HepG2 (cell line): ENCODE results near the gene BBS1. TPM values are rescaled to one million over a fixed set of nuclear protein-coding genes. Genes with fewer than 3 reads are reported as not detected.

Source experiments
- ATAC-seq: fragments of 200-7000 bp; cut with Tn5 transposase; 3 replicates; pipeline ENCODE4 v1.9.1; 2020; ENCODE audit warnings: mild to moderate bottlenecking, moderate library complexity
- Bru-seq: library from RNA; stranded (reverse); fragments of 400-500 nt; gene quantifications from one replicate; lab custom pipeline; 2021; lab: Mats Ljungman, UMichigan
- BruChase-seq, 2 experiments: library from RNA; stranded (reverse); fragments of 400-500 nt; gene quantifications; one replicate each; lab custom pipeline; 2021; lab: Mats Ljungman, UMichigan
- BruUV-seq: library from RNA; stranded (reverse); fragments of 400-500 nt; replicated peaks from 2 replicates; lab custom pipeline; 2021; lab: Mats Ljungman, UMichigan
- CTCF ChIA-PET: fragments of 300-600 bp; formaldehyde crosslinking; extraction: SDS; loops from one replicate; lab custom pipeline; 2021; ENCODE audit warnings: low total read pairs, inconsistent platforms, low intra/inter-chr PET ratio; lab: Yijun Ruan, JAX
- POLR2A ChIA-PET: fragments of 350-600 bp; sonication (Branson Sonifier 250); formaldehyde crosslinking; loops from one replicate; lab custom pipeline; 2020; ENCODE audit warnings: antibody characterized with exemption, inconsistent platforms; lab: Yijun Ruan, JAX
- DNase-seq: peaks from one replicate; pipeline ENCODE4 v3.0.0-alpha.2; 2015; ENCODE audit warnings: low spot score
- FAIRE-seq: peaks from 3 replicates; lab custom pipeline; 2011; peaks lifted over from hg19 to GRCh38; lab: Jason Lieb, UNC
- H2AFZ ChIP-seq: one replicate; pipeline ENCODE4 v1.6.1; 2011; ENCODE audit warnings: low read length, inconsistent platforms
- H3K27ac ChIP-seq: fragments of 300-600 bp; 3 replicates; pipeline ENCODE4 v1.8.0; 2011; ENCODE audit warnings: mixed run types, mild to moderate bottlenecking, mixed read lengths, low read length, inconsistent platforms; ENCODE audit not compliant: insufficient read depth; ENCODE audit errors: extremely low read length
- H3K27me3 ChIP-seq, 2 experiments: fragments of 200-600 bp in 1 of 2; 2 replicates in 1 of 2; 3 replicates in 1 of 2; pipeline versions ENCODE4 v1.6.0 to v1.8.0; 2011; ENCODE audit warnings: low read length in 2 of 2, mild to moderate bottlenecking in 2 of 2, moderate library complexity in 2 of 2, inconsistent platforms in 1 of 2; ENCODE audit not compliant: insufficient read depth in 2 of 2, control insufficient read depth in 1 of 2
- H3K36me3 ChIP-seq, 2 experiments: fragments of 200-600 bp in 1 of 2; replicated peaks in 1 of 2; 2 replicates in 1 of 2; 3 replicates in 1 of 2; pipeline versions ENCODE4 v1.5.1 to v1.8.0; 2011; ENCODE audit warnings: low read length in 2 of 2, inconsistent platforms in 1 of 2; ENCODE audit not compliant: insufficient read depth in 2 of 2, control insufficient read depth in 1 of 2
- H3K4me1 ChIP-seq: 2 replicates; pipeline ENCODE4 v1.5.1; 2012; ENCODE audit warnings: low read length, inconsistent platforms; ENCODE audit not compliant: insufficient read depth
- H3K4me2 ChIP-seq: 2 replicates; pipeline ENCODE4 v1.6.0; 2011; ENCODE audit warnings: low read depth, low read length, inconsistent platforms
- H3K4me3 ChIP-seq, 3 experiments: fragments of 200-600 bp in 1 of 3; sonication (generic), shearing (Covaris generic) in 1 of 3; replicated peaks in 1 of 3; 2 replicates each; pipeline ENCODE4 v1.5.1; 2011 to 2016; ENCODE audit warnings: low read length in 3 of 3, inconsistent platforms in 2 of 3, low read depth in 2 of 3, mild to moderate bottlenecking in 2 of 3, control low read depth in 1 of 3, mixed read lengths in 1 of 3; ENCODE audit not compliant: insufficient read depth in 1 of 3
- H3K79me2 ChIP-seq: one replicate; pipeline ENCODE4 v1.6.1; 2011; ENCODE audit warnings: low read length, inconsistent platforms; ENCODE audit not compliant: insufficient read depth
- H3K9ac ChIP-seq: 2 replicates; pipeline ENCODE4 v1.6.0; 2011; ENCODE audit warnings: mild to moderate bottlenecking, low read depth, low read length, inconsistent platforms; ENCODE audit not compliant: insufficient read depth
- H3K9me3 ChIP-seq: 2 replicates; pipeline ENCODE4 v1.5.1; 2012; ENCODE audit warnings: mild to moderate bottlenecking, low read length
- H4K20me1 ChIP-seq: 2 replicates; pipeline ENCODE4 v1.6.0; 2011; ENCODE audit warnings: inconsistent platforms, mild to moderate bottlenecking, low read length, moderate library complexity; ENCODE audit not compliant: insufficient read depth
- BHLHE40 ChIP-seq: IDR thresholded peaks from 2 replicates; pipeline ENCODE4 v1.6.1; 2011; ENCODE audit warnings: low read length, improper control_type of control experiment
- ESRRA ChIP-seq: sonication (generic); formaldehyde crosslinking; IDR thresholded peaks from 2 replicates; pipeline ENCODE4 v1.5.1; 2020; ENCODE audit warnings: mild to moderate bottlenecking, low read depth, missing genetic modification reagents
- FOXK1 ChIP-seq: sonication (generic); formaldehyde crosslinking; IDR thresholded peaks from 2 replicates; pipeline ENCODE4 v1.4.0; 2020; ENCODE audit warnings: low read depth, missing genetic modification reagents, borderline replicate concordance
- KDM5A ChIP-seq: fragments of 200-600 bp; sonication (generic); IDR thresholded peaks from 2 replicates; pipeline ENCODE4 v1.7.0; 2018; ENCODE audit warnings: antibody characterized with exemption, mild to moderate bottlenecking, low read length, borderline replicate concordance
- KLF15 ChIP-seq: sonication (generic); formaldehyde crosslinking; IDR thresholded peaks from 2 replicates; pipeline ENCODE4 v1.8.1; 2023; ENCODE audit warnings: borderline replicate concordance, mild to moderate bottlenecking, inconsistent platforms, missing genetic modification reagents, mixed read lengths
- RBM22 ChIP-seq: fragments of 200-400 bp; formaldehyde crosslinking; optimal IDR thresholded peaks from 2 replicates; pipeline ENCODE3; 2017; ENCODE audit warnings: mild to moderate bottlenecking, low read length, moderate library complexity
- SATB2 ChIP-seq: sonication (generic); formaldehyde crosslinking; IDR thresholded peaks from 2 replicates; pipeline ENCODE4 v1.5.0; 2020; ENCODE audit warnings: missing genetic modification reagents
- SRF ChIP-seq: IDR thresholded peaks from 2 replicates; pipeline ENCODE4 v1.6.1; 2011; ENCODE audit warnings: mild to moderate bottlenecking, low read depth, low read length, moderate library complexity
- TEAD3 ChIP-seq: optimal IDR thresholded peaks from 2 replicates; pipeline ENCODE3; 2016; ENCODE audit warnings: borderline replicate concordance
- ZFX ChIP-seq: sonication (generic); formaldehyde crosslinking; IDR thresholded peaks from 2 replicates; pipeline ENCODE4 v1.4.0; 2020; ENCODE audit warnings: mild to moderate bottlenecking, low read depth, missing genetic modification reagents, moderate library complexity
- ZMYM4 ChIP-seq: sonication (generic); formaldehyde crosslinking; IDR thresholded peaks from 2 replicates; pipeline ENCODE4 v1.8.1; 2023; ENCODE audit warnings: mild to moderate bottlenecking, missing genetic modification reagents
- ZNF350 ChIP-seq: sonication (generic); formaldehyde crosslinking; IDR thresholded peaks from 2 replicates; pipeline ENCODE4 v1.4.0; 2020; ENCODE audit warnings: mild to moderate bottlenecking, low read depth, missing genetic modification reagents, borderline replicate concordance
- ZNF724P ChIP-seq: sonication (generic); formaldehyde crosslinking; IDR thresholded peaks from 2 replicates; pipeline ENCODE4 v1.8.0; 2022; ENCODE audit warnings: missing genetic modification reagents, borderline replicate concordance
- WGBS: methylation state at CpG from one replicate; pipeline ENCODE4 v1.1.6; 2017; ENCODE audit warnings: low lambda C conversion rate; 5-methylcytosine and 5-hydroxymethylcytosine counted together
- in situ Hi-C: cut with HindIII; loops from 2 replicates; pipeline ENCODE4 v1.10.0; 2017; ENCODE audit warnings: low pct_unique_long_range_greater_than_20kb; ENCODE audit not compliant: extremely low pct_ligation_motif_present
- intact Hi-C: fragments of 100-400 bp; cut with micrococcal nuclease; formaldehyde crosslinking; loops from one replicate; pipeline ENCODE4 v1.10.0; 2022; ENCODE audit not compliant: unreplicated experiment
- long read RNA-seq, 2 experiments: library from RNA in 1 of 2; library from polyadenylated mRNA in 1 of 2; stranded (forward) in 1 of 2; unstranded in 1 of 2; transcript quantifications; one replicate each; pipeline ENCODE4 v2.0.0, GENCODE V29; 2019 to 2022
- polyA minus RNA-seq, 3 experiments: library from RNA; depleted of rRNA, polyadenylated mRNA; stranded (reverse); fragments of >200 nt; gene quantifications; 2 replicates each; pipeline ENCODE4 v1.2.3, GENCODE V29; 2011; ENCODE audit warnings: low replicate concordance in 1 of 3
- polyA plus RNA-seq, 8 experiments: library from polyadenylated mRNA; depleted of rRNA in 3 of 8; stranded (reverse) in 7 of 8; unstranded in 1 of 8; fragments of >200 nt; fragmentation: Illumina TruSeq in 4 of 8; extraction: Trizol in 4 of 8; gene quantifications; 2 replicates each; pipeline versions ENCODE4 v1.2.1 to v1.2.3, GENCODE V29; 2011 to 2016; ENCODE audit warnings: low read depth in 4 of 8, missing spikeins in 1 of 8, mixed read lengths in 1 of 8; ENCODE audit not compliant: insufficient read depth in 1 of 8
- total RNA-seq, 5 experiments: library from RNA; depleted of rRNA; stranded (reverse); fragments of >200 nt; fragmentation: Illumina TruSeq; extraction: Trizol; gene quantifications; 2 replicates each; pipeline ENCODE4 v1.2.3, GENCODE V29; 2016; ENCODE audit warnings: low read depth in 1 of 5
- TF ChIP-seq, protein P1 (sequence below): IDR thresholded peaks from 2 replicates; pipeline ENCODE4 v1.6.1; 2016; ENCODE audit warnings: mild to moderate bottlenecking
- TF ChIP-seq, protein P2 (sequence below): sonication (generic); formaldehyde crosslinking; IDR thresholded peaks from 2 replicates; pipeline ENCODE4 v1.4.0; 2020; ENCODE audit warnings: low read depth, mild to moderate bottlenecking, missing genetic modification reagents

The BBS1 gene
- total RNA-seq (2016; rRNA removed; fragmentation: Illumina TruSeq; extraction: Trizol) (8.1 and 14.1 TPM in 2 replicates), polyA plus RNA-seq (2011; rRNA removed) (11.7 and 12.1 TPM in 2 replicates), polyA minus RNA-seq (2011; rRNA and poly(A)+ RNA removed; ENCODE audit: low replicate concordance) (19.0 and 43.1 TPM in 2 replicates), Bru-seq, nascent RNA (percentile 60 among the genes with signal in this experiment), BruChase-seq, experiment 1, labeled RNA remaining after a 6-hour chase (percentile 52 among the genes with signal in this experiment), BruChase-seq, experiment 2, labeled RNA remaining after a 2-hour chase (percentile 56 among the genes with signal in this experiment)
- total RNA-seq (2016; cell fraction: cytosol; rRNA removed; fragmentation: Illumina TruSeq; extraction: Trizol; ENCODE audit: low read depth) = 4.8 and 5.7 TPM in 2 replicates
- 7.6 and 12.8 TPM in 2 replicates for total RNA-seq (2016; cell fraction: insoluble cytoplasmic fraction; rRNA removed; fragmentation: Illumina TruSeq; extraction: Trizol)
- total RNA-seq (2016; cell fraction: membrane; rRNA removed; fragmentation: Illumina TruSeq; extraction: Trizol) = 5.7 and 6.3 TPM in 2 replicates
- total RNA-seq (2016; cell fraction: nucleus; rRNA removed; fragmentation: Illumina TruSeq; extraction: Trizol) = 15.1 and 16.7 TPM in 2 replicates
- 6.2 and 6.5 TPM in 2 replicates for polyA plus RNA-seq (2011; cell fraction: cytosol; rRNA removed)
- polyA plus RNA-seq (2011; cell fraction: nucleus; rRNA removed) = 45.3 and 52.0 TPM in 2 replicates
- 6.7 and 8.6 TPM in 2 replicates for polyA plus RNA-seq (2012)
- polyA plus RNA-seq (2016; cell fraction: cytosol; fragmentation: Illumina TruSeq; extraction: Trizol; ENCODE audit: low read depth) = 0.54 and 0.81 TPM in 2 replicates
- 5.3 and 8.5 TPM in 2 replicates for polyA plus RNA-seq (2016; cell fraction: insoluble cytoplasmic fraction; fragmentation: Illumina TruSeq; extraction: Trizol; ENCODE audit: low read depth)
- polyA plus RNA-seq (2016; cell fraction: membrane; fragmentation: Illumina TruSeq; extraction: Trizol; ENCODE audit: low read depth) = 1.8 and 2.2 TPM in 2 replicates
- 24.8 and 29.8 TPM in 2 replicates for polyA plus RNA-seq (2016; cell fraction: nucleus; fragmentation: Illumina TruSeq; extraction: Trizol; ENCODE audit: insufficient read depth, low read depth)
- polyA minus RNA-seq (2011; cell fraction: cytosol; rRNA and poly(A)+ RNA removed) = 10.1 and 10.6 TPM in 2 replicates
- polyA minus RNA-seq (2011; cell fraction: nucleus; rRNA and poly(A)+ RNA removed) = 24.6 and 34.3 TPM in 2 replicates
- long read RNA-seq, experiment 1, partial matches to known transcripts = 2 of 5 reads
- long read RNA-seq, experiment 1, other reads (novel, unspliced or antisense) = 1 of 5 reads
- long read RNA-seq, experiment 2, partial matches to known transcripts = 0 of 5 reads
- long read RNA-seq, experiment 2, other reads (novel, unspliced or antisense) = 4 of 5 reads

DNA sequence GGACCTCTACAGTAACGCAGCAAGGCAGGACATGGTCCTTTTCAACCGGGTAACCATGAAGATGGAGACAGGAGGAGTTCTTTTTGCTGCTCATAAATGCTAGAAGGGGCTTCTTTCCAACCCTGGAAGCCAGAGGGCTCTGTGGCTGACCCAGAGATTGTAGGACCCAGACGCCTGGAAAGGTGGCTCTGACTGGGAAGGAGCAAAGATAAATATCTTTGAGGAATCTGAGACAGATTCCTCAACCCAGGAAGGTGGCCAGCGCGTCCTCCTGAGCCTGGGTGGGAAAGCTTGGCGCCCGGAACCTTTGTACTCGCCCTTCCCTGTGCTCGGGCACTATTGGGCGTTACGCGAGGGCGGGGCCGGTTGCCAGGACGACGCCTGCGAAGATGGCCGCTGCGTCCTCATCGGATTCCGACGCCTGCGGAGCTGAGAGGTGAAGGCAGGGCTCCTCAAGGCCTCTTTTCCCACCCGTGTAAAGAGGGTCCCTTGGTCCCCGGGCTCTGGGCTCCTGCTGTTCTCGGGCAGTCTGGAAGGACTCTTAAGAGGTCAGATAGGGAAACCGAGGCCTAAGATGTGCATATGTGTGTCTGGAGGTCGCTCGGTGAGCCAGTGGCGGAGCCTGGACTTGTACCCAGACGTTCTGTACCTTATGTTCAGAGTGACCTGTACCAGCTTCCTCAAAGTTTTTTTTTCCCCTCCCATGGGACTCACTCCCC is at the start of gene BBS1:
Gene BBS1, plus strand, starts transcription at position 365 of the 719 bp plus-strand sequence. Its CDS starts 25 bp downstream, at position 390.
- ChIA-PET POLR2A (interaction anchor here (0.7 to 3.7 kb wide), 9 partner anchors 30 to 333 kb away, joined by 3 to 34 read pairs (median 5); partner anchors contain the start of genes DPP3, MRPL11, PELI3 and RBM14), CTCF (no interaction called here)
- no peaks in the 10 kb centered on the region; a peak in 1 of 5 replicates for H3K27me3 ChIP-seq
- peaks cover 33% of the 10 kb centered on the region for H3K4me1 ChIP-seq
- H3K4me2 ChIP-seq = peak within 1 kb of the TSS; percentile 74
- BruUV-seq = no TSS peak
- H3K4me3 ChIP-seq = peak within 1 kb of the TSS; percentile 68 to 95 (median 70)
- intact Hi-C loops (no loop called here), in situ Hi-C loops (no loop called here)
- ATAC-seq (peak; percentile 96), DNase-seq (peak; percentile 63), FAIRE-seq (peak; percentile 53)
- H3K27ac ChIP-seq = peak within 1 kb of the TSS; percentile 76
- no peaks in the 10 kb centered on the region for H3K9me3 ChIP-seq
- peak within 1 kb of the TSS; percentile 94 for H2AFZ ChIP-seq
- H4K20me1 ChIP-seq = no peaks in the 10 kb centered on the region
- H3K36me3 ChIP-seq = peaks cover 3 to 6% of the 10 kb centered on the region in 2 experiments; a peak in 1 of 5 replicates
- WGBS = 17% methylated on average over 5 of the region's 31 CpGs
- H3K9ac ChIP-seq = peak within 1 kb of the TSS; percentile 75
- H3K79me2 ChIP-seq = peaks cover 10% of the 10 kb centered on the region
- TF ChIP-seq KLF15 (CRISPR knock-in tag) = 0 out of 2 replicates have a peak, but pooled peaks have one; percentile 17
- TF ChIP-seq, protein P1, sequence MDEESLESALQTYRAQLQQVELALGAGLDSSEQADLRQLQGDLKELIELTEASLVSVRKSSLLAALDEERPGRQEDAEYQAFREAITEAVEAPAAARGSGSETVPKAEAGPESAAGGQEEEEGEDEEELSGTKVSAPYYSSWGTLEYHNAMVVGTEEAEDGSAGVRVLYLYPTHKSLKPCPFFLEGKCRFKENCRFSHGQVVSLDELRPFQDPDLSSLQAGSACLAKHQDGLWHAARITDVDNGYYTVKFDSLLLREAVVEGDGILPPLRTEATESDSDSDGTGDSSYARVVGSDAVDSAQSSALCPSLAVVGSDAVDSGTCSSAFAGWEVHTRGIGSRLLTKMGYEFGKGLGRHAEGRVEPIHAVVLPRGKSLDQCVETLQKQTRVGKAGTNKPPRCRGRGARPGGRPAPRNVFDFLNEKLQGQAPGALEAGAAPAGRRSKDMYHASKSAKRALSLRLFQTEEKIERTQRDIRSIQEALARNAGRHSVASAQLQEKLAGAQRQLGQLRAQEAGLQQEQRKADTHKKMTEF (CRISPR knock-in tag) = peak; percentile 72; the same call in 1 of the 2 replicates
- peak; percentile 97 for TF ChIP-seq KDM5A
- TF ChIP-seq FOXK1 (CRISPR knock-in tag) = peak; percentile 68; the same call in 1 of the 2 replicates
- TF ChIP-seq, protein P2, sequence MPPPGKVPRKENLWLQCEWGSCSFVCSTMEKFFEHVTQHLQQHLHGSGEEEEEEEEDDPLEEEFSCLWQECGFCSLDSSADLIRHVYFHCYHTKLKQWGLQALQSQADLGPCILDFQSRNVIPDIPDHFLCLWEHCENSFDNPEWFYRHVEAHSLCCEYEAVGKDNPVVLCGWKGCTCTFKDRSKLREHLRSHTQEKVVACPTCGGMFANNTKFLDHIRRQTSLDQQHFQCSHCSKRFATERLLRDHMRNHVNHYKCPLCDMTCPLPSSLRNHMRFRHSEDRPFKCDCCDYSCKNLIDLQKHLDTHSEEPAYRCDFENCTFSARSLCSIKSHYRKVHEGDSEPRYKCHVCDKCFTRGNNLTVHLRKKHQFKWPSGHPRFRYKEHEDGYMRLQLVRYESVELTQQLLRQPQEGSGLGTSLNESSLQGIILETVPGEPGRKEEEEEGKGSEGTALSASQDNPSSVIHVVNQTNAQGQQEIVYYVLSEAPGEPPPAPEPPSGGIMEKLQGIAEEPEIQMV = peak; percentile 34; the same call in 1 of the 2 replicates
- TF ChIP-seq ZFX (CRISPR knock-in tag) = peak; percentile 94
- 0 out of 2 replicates have a peak, but pooled peaks have one; percentile 63 for TF ChIP-seq SATB2 (CRISPR knock-in tag)
- peak; percentile 67; the same call in 1 of the 2 replicates for TF ChIP-seq ZNF350 (CRISPR knock-in tag)
- TF ChIP-seq ESRRA (CRISPR knock-in tag) = peak; percentile 32; the same call in 1 of the 2 replicates
- peak; percentile 100 for TF ChIP-seq RBM22
- TF ChIP-seq SRF = peak; percentile 71
- TF ChIP-seq ZNF724P (CRISPR knock-in tag) = no peak
- TF ChIP-seq TEAD3 (CRISPR knock-in tag) = peak; percentile 77
- no peak for TF ChIP-seq BHLHE40
- peak; percentile 76; the same call in 1 of the 2 replicates for TF ChIP-seq ZMYM4 (CRISPR knock-in tag)
